Effector CD4-positive, alpha-beta T cell (primary cell): ENCODE data around the gene NFS1.

Source experiments
- DNase-seq: peaks from one replicate; pipeline ENCODE4 v3.0.0-alpha.2; 2020

Gene NFS1

GRCh38 chr20:35669221-35669620 is 29.9 kb downstream of the NFS1 start:
- no peak for DNase-seq

- DNase-seq = no peak
Observed at GRCh38 chr20:35665949-35666288, 33.2 kb downstream of the NFS1 start.

- DNase-seq = peak; percentile 88
Observed at GRCh38 chr20:35664466-35665206, 34.5 kb downstream of the NFS1 start, which contains the start of the genes CPNE1 and RBM12. Gene CPNE1 (minus strand): TSS chr20:35664900. CDS start chr20:35632923, 31,977 bp downstream. Gene RBM12 (minus strand): TSS chr20:35664900. CDS start chr20:35655322, 9,578 bp downstream.

- DNase-seq = peak; percentile 65
Observed at GRCh38 chr20:35663516-35664465, 35.4 kb downstream of the NFS1 start.

- DNase-seq = no peak
Observed at GRCh38 chr20:35662551-35662950, 36.6 kb downstream of the NFS1 start.

- no peak for DNase-seq
Observed at GRCh38 chr20:35661908-35662307, 37.2 kb downstream of the NFS1 start.

- no peak for DNase-seq
Observed at GRCh38 chr20:35661053-35661452, 38.1 kb downstream of the NFS1 start.

GRCh38 chr20:35660122-35660937 is 38.8 kb downstream of the NFS1 start:
- no peak for DNase-seq

GRCh38 chr20:35657271-35657670 is 41.9 kb downstream of the NFS1 start:
- no peak for DNase-seq

- DNase-seq = no peak
Observed at GRCh38 chr20:35654415-35654814, 44.7 kb downstream of the NFS1 start.

- DNase-seq = no peak
Observed at GRCh38 chr20:35653893-35654292, 45.3 kb downstream of the NFS1 start.

- no peak for DNase-seq
Observed at GRCh38 chr20:35653430-35653734, 45.8 kb downstream of the NFS1 start.

GRCh38 chr20:35652641-35653429 is 46.3 kb downstream of the NFS1 start:
- DNase-seq = no peak

- no peak for DNase-seq
Observed at GRCh38 chr20:35651958-35652357, 47.2 kb downstream of the NFS1 start.

GRCh38 chr20:35650632-35651031 is 48.5 kb downstream of the NFS1 start:
- no peak for DNase-seq

GRCh38 chr20:35648836-35649235 is 50.3 kb downstream of the NFS1 start:
- DNase-seq = no peak

GRCh38 chr20:35644806-35645205 is 54.3 kb downstream of the NFS1 start:
- no peak for DNase-seq

GRCh38 chr20:35643045-35643444 is 56.1 kb downstream of the NFS1 start:
- DNase-seq = no peak

GRCh38 chr20:35641743-35642142 is 57.4 kb downstream of the NFS1 start:
- no peak for DNase-seq

GRCh38 chr20:35640724-35641123 is 58.4 kb downstream of the NFS1 start:
- no peak for DNase-seq

- DNase-seq = no peak
Observed at GRCh38 chr20:35638751-35639150, 60.4 kb downstream of the NFS1 start.

- no peak for DNase-seq
Observed at GRCh38 chr20:35637276-35637675, 61.9 kb downstream of the NFS1 start.
